Measurements from ENCODE around the gene ARMC3. TPM values are rescaled to one million over a fixed set of nuclear protein-coding genes. Genes with fewer than 3 reads are reported as not detected.
"Not testable (repeated sequence)": the region's sequence is repeated elsewhere in the genome, so short reads cannot be mapped to it uniquely, and the experiment has no call there.

The ARMC3 gene
- total RNA-seq, 1 donor from 2014 or later = not detected

- no peak for ATAC-seq
Observed at GRCh38 chr10:22927166-22927565, 687 bp upstream of the ARMC3 start.

GRCh38 chr10:22929053-22929452, 1.2 kb downstream of the ARMC3 start:
- ATAC-seq = not testable (repeated sequence)

GRCh38 chr10:22931948-22932347, 4.1 kb downstream of the ARMC3 start:
- peak; percentile 78 for ATAC-seq

DNA sequence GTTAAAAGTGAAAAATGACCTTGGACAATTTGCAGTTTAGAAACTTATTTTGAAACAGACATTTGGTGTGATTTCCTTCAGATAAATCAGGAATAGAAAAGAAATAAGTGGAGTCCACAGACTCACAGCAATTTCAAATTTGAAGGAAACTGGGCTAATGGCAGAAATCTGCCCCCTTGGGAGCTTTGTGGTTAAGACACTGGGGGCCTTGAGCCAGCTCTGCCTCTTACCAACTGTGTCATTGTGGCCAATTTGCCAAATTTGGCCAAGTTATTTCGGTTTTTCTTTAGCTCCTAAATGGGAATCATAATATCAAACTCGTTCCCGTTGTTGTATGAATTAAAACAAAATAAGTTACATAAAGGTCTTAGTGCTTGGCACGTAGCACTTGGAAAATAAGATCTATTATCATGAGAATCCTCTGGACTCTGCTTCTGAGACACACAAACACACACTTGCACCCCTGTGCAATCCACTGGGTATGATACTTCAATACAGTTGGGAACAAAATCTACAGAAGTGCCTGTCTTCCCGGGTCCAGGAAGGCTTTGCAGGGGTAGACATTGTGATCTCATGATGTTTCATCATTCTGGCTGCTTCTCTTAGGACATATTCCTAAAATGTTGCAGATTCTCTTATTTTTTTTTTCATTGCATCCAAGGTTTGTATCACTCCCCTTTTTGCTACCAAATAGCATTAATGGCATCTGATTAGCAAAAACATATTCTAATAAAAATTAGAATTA, 4.9 kb downstream of the ARMC3 start:
- no peak for ATAC-seq

DNA sequence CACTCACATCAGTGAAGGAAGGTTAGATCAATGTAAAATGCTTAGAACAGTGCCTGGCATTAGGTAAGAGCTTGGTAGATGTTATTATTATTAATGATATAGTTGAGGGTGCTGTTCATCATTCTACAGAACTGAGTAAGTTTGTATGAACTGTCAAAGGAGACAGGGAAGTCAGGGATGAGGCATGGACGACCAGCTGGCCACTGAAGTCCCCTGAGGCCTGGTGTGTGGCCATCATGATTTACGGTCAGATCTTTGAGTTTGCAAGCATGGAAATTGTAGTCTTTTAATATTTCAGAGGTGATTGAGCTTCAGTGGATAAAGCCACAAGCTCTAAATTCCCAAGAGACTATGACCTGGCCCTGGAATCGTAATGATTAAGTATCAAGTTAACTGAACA, 6.9 kb downstream of the ARMC3 start:
- no peak for ATAC-seq

- no peak for ATAC-seq
Observed at GRCh38 chr10:22942437-22942836, 14.6 kb downstream of the ARMC3 start.

DNA sequence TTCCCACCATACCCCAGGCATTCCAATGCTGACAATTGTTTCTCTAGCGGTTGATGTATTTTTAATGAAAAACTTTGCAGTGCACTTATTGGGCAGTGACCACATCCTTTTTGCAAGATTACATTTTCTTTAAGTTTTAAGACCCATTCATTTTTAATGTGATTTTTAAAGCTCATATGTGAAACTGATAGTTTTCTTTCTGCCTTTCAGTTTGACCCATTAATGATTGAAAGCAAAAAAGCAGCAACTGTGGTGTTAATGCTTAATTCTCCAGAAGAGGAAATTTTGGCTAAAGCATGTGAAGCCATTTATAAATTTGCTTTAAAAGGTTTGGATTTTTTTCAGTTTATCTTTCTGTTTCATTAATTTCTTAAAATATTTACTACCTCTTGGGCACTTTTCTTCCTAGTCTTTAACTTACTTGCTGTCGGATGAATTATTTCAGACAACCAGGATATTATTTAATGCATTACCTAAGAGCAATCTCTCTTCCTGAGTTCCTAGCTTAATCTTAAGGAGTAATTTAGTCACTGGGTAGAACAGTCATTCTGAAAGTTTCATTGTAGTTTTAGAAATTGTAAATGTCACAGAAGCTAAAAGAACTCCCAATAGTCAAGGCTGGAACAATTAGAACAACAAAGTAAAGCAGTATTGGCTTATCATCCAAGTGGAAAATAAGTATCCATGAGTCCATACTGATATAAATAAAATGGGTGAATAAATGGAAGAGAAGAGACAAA, 18.3 kb downstream of the ARMC3 start:
- ATAC-seq = no peak

GRCh38 chr10:22954970-22955369, 27.1 kb downstream of the ARMC3 start:
- ATAC-seq = no peak

DNA sequence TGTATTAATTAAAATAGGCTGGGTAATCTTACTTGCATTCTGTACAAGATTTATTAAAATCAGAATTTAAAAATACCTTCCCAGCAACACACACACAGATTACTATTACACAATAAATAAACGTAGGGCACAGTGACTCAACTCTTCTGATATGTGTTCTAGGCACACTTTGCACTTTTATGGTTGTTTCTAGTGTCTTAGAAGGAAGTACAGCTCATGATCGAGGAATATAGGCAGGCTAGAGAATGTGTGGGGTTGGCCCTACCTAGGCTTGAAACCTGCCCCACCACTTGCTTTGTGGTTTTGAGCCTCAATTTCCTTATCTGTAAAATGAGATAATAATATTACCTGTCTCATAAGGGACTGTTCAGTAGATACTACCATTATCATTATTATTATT, 30.5 kb downstream of the ARMC3 start:
- peak; percentile 82 for ATAC-seq

DNA sequence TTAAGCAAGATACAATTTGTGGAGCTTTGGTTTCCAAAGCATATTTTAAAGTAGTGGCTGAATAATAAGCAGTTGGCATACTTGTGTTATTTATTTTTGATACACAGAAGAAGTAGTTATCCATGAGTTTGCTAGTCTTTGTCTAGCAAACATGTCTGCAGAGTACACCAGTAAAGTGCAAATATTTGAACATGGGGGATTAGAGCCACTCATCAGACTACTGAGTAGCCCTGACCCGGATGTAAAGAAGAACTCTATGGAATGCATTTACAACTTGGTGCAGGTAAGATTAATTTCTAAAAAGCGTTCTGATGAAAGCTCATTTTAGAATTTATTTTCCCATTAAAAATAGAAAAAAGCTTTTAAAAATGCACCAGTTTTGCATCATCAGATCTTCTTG, 31.4 kb downstream of the ARMC3 start:
- no peak for ATAC-seq

GRCh38 chr10:22959950-22960349, 32.1 kb downstream of the ARMC3 start:
- ATAC-seq = no peak

DNA sequence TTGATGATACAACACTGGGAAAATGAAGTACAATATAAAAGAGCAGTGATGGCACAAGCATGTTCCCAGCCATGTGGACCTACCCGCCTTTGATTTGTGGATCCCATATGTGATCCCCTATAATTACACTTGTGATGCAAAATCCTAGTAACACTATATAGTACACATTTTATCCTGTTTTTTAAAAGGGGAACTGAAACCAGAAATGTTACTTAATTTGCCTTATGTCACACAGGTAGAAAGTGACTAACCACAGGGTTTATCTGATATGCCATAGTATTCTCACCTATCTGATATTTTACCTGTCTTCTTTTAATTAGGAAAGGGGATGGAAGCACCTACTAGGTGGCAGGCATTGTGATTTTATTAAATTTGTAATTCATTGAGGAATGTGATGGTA, 35.0 kb downstream of the ARMC3 start:
- no peak for ATAC-seq

- no peak for ATAC-seq
Observed at GRCh38 chr10:22969704-22970103, 41.9 kb downstream of the ARMC3 start.

GRCh38 chr10:22976534-22976933, 48.7 kb downstream of the ARMC3 start:
- no peak for ATAC-seq

DNA sequence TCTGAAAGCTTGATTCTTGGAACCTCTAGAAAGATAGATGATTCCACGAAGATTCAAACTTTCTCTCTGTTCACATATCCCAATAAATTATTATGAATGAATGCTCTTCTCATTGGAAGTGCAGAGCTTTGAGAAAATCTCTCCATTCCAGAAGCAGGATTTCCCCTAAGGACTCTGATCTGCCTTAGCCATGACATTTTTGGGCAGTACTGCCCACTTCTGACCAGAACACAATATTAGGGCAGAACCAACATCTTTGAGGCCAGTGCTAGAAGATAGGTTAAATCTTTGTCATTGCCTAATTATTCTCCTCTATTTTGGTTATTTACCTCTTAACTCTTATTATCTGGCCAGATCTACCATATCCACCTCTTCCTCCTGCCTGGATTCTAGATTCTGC, 49.9 kb downstream of the ARMC3 start:
- ATAC-seq = peak; percentile 47

DNA sequence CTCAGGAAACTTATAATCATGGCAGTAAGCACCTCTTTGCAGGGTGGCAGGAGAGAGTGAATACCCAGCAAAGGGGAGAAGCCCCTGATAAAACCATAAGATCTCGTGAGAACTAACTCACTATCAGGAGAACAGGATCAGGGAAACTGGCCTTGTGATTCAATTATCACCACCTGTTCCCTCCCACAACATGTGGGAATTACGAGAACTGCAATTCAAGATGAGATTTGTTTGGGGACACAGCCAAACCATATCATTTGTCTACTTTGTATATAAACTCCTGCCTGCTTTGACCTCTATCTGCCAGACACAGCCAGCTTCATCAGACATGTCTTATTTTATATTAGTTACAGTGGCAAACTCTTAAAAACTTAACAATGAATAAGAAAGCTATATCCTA, 50.4 kb downstream of the ARMC3 start:
- no peak for ATAC-seq

DNA sequence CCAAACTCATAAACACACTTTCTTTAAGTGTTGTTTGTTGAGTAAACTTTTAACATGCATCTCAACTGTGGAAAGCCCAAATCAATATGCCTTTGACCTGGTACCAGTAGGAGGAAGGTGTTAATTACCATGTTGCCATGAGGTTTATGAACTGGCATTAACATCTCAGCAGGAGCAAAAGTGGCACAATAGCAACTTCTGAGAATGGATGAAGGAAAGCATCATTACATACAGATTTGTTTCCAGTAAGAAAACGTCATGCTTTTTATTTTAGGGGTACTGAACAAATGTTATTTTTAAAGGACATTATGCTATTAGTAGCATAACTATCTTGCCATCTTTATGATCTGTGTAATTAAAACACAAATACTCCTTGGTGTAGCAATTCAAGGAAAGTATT, 51.1 kb downstream of the ARMC3 start:
- no peak for ATAC-seq

- no peak for ATAC-seq
Observed at GRCh38 chr10:22980822-22981221, 53.0 kb downstream of the ARMC3 start.

DNA sequence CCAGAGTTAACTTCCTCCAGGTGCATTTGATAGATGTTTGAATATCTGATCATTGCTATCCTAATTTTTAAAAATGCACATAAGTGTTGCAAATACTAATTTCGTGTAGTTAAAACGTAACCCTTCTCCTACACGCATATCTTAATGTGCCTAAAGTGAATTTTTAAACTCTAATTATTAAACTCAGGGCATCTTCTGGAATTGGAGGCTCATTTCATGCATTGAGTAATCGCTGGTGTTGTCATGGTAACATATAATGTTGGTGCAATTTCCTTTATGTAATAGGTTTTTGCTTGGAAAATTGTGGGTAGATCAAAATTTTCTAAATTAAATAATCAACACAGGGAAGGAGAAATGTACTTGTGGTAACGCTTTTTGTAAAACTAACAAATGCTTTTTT, 56.2 kb downstream of the ARMC3 start:
- ATAC-seq = no peak

DNA sequence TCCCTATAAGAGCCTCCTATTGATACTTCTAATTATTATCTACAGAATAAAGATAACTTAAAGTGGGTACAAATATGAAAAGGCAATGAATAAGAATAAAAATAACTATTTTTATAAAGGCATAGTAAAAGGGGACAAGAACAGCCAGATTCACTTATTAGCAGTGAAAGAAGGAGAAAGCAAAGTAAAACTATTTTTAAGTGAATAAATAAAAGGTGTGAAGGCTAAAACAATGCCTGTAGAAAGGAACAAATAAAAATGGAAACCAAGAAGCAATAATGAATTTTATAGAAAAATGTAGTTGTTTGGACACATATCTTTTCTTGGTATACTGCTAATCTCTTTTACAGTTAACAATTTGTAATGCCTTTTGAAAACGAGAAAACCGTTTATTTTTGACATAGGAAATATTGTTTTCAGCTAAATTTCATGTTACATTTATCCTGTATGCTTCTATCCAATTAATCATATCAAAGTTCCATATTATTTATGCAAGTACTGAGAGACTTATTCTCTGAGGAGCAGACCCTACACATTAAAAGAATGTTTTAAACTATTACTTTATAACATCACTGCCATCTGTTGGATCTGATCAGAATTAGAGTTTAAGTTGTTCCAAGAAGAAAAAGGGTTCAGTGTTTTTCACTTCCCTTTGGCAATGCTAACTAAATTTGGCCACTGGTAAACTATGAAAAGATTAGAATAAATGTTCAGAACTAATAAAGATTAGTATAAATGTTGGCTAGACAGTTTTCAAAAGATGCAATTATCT, 59.1 kb downstream of the ARMC3 start:
- no peak for ATAC-seq

GRCh38 chr10:22988581-22989360, 60.9 kb downstream of the ARMC3 start:
- ATAC-seq = peak; percentile 74

DNA sequence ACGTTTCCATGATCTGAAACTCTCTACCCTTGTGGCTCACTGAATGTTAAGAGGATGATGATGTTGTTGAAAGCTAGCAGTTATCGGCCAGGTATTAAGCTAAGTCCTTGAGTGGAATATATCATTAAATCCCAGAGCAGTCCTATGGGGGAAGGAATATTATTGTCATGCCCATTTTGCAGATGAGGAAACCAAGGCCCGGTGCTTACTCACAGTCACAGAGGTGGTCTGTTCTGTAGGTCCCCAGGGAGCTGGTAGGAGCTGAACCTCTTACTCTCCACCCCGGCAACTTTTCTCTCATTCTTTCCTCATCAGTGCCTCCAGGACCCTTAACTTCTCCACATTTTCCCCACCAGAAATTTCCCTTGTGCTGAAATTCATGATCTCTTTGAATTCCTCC, 62.6 kb downstream of the ARMC3 start:
- ATAC-seq = no peak

DNA sequence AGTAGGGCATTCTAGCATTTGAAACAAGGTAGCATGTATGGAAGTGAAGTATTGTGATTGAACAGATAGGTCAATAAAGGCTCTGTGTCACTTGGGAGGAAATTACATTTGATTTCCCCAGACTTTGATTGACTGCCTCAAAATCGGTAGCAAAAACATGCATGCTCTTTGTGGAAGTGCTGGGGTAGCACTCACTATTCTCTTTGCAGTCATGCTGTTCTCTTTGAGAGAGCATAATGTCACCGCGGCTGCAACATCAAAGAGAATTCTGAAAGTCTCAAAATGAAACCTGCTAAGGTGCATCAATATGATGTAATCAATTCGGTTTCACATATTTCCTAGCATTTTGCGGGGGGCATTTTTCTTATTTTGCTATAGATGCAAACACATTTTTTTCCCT, 64.2 kb downstream of the ARMC3 start:
- ATAC-seq = no peak
